Bronchial epithelial cell (primary cell): ENCODE measurements around the gene EMC1. TPM values are rescaled to one million over a fixed set of nuclear protein-coding genes. Genes with fewer than 3 reads are reported as not detected.
"Not testable (repeated sequence)": the region's sequence is repeated elsewhere in the genome, so short reads cannot be mapped to it uniquely, and the experiment has no call there.

ENCODE experiments used
- DNase-seq: peaks from one replicate; pipeline ENCODE4 v3.0.0-alpha.2; 2010; ENCODE audit warnings: low read depth
- FAIRE-seq: peaks from 2 replicates; lab custom pipeline; 2011; peaks lifted over from hg19 to GRCh38; lab: Jason Lieb, UNC
- H3K27me3 ChIP-seq: 2 replicates; pipeline ENCODE4 v1.5.1; 2011; ENCODE audit warnings: low read length; ENCODE audit not compliant: control insufficient read depth, insufficient read depth
- H3K36me3 ChIP-seq: 2 replicates; pipeline ENCODE4 v1.5.1; 2011; ENCODE audit warnings: low read length; ENCODE audit not compliant: control insufficient read depth, insufficient read depth
- H3K4me3 ChIP-seq: 2 replicates; pipeline ENCODE4 v1.5.1; 2011; ENCODE audit warnings: mild to moderate bottlenecking, low read depth, low read length, control low read depth
- CTCF ChIP-seq: IDR thresholded peaks from 2 replicates; pipeline ENCODE4 v1.5.1; 2011; ENCODE audit warnings: mild to moderate bottlenecking, moderate library complexity, low read length, control low read depth, inconsistent platforms; ENCODE audit not compliant: insufficient read depth, severe bottlenecking
- total RNA-seq: library from RNA; depleted of rRNA; stranded (reverse); fragments of >200 nt; gene quantifications from 2 replicates; pipeline ENCODE4 v1.2.1, GENCODE V29; 2014

Gene EMC1
- total RNA-seq, 1 donor from 2014 or later, result 45.8 TPM

DNA sequence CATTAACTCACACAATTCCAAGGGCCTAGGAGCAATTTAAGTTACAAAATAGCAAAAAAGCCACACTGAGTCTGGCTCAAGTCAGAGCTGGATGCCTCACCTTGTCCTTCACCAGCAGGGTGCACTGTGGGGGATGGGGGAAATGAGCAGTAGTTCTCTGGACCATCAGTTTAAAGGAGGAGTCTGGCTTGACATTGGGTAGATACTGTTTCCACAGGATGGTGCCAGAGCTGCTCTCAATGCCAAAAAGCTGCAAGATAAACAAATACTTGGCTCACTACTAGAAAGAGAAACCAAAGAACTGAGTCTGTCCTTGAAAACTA is 18.8 kb downstream of the EMC1 start:
- no peaks in the 10 kb centered on the region for H3K27me3 ChIP-seq
- no peak overlapping the region for H3K4me3 ChIP-seq
- DNase-seq, result no peak
- peaks cover 32% of the 10 kb centered on the region for H3K36me3 ChIP-seq
- no peak for FAIRE-seq
- peak; percentile 7 for TF ChIP-seq CTCF

GRCh38 chr1:19231736-19232523 is 19.4 kb downstream of the EMC1 start:
- not testable (repeated sequence) for FAIRE-seq
- peaks cover 32% of the 10 kb centered on the region for H3K36me3 ChIP-seq

GRCh38 chr1:19229828-19230325 is 21.4 kb downstream of the EMC1 start:
- DNase-seq, result no peak
- H3K36me3 ChIP-seq, result peaks cover 36% of the 10 kb centered on the region
- no peak for TF ChIP-seq CTCF
- peak; percentile 55 for FAIRE-seq
- H3K4me3 ChIP-seq, result no peak overlapping the region
- H3K27me3 ChIP-seq, result no peaks in the 10 kb centered on the region

More at GRCh38 chr1:19231736-19232523, 19.4 kb downstream of the EMC1 start:
- H3K4me3 ChIP-seq, H3K27me3 ChIP-seq, DNase-seq: not testable (repeated sequence)

DNA sequence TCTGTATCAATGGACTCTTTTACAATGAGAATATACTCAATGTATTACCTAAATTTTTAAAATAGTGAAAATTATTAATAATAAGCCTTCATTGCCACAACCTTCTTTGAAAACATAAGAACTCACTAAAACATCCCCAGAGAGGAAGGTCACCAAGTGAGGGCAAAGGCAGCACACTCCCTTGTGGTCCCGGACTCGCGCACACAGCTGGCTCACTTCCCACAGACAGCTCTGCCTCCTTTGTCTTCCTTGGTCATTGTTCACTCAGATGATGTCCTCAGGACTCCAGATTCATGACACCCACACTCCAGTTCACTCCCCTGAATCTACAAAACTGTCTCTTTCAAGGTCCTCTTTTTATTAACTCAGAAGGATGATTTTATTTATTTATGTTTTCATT is 22.1 kb downstream of the EMC1 start:
- FAIRE-seq, result no peak
- H3K36me3 ChIP-seq, result peaks cover 36% of the 10 kb centered on the region
- no peaks in the 10 kb centered on the region for H3K27me3 ChIP-seq
- H3K4me3 ChIP-seq, result no peak overlapping the region
- TF ChIP-seq CTCF, result no peak
- DNase-seq, result no peak

DNA sequence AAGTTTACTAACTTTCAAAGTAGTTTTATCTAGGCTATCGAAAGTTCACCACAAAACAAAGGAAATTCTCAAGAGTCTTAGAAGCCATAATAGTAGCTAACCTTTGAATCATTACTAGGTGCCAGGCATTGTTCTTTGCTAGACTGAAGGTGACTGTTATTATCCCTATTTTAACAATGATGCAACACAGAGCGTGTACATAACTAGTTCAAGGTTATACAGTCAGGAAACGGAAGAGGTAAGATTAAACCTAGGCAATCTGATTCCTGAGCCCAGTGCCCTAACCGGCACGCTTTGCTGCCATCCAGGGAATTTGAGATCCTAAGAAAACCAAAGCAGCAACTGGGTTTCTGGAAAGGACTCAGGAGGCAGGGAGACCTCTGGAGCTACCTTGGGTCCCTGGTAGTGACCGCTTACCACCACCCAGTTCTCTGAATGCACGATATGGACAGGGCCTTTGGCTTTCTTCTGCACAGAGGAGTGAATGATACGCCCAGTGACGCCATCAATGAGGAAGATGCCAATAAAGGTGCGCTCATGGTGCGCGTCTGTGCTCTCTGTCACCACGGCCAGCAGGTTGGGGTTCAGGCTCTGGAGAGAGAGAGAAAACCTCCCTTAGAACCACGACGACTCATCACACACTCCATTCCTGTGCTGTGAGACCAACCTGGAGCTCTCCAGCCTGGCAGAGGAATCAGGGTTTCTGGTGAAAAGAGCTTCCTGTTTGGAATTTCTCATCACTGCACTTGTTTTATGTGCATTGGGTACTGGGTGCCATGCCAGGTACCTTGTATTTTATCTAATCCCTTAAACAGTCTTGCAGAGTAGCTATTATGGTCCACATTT is 28.1 kb downstream of the EMC1 start:
- no peak overlapping the region for H3K4me3 ChIP-seq
- FAIRE-seq (no peak), DNase-seq (peak; percentile 38)
- no peaks in the 10 kb centered on the region for H3K27me3 ChIP-seq
- H3K36me3 ChIP-seq, result peaks cover 29% of the 10 kb centered on the region
- TF ChIP-seq CTCF, result no peak

- FAIRE-seq, result no peak
- no peak overlapping the region for H3K4me3 ChIP-seq
- DNase-seq, result no peak
- TF ChIP-seq CTCF, result no peak
- no peaks in the 10 kb centered on the region for H3K27me3 ChIP-seq
- peaks cover 29% of the 10 kb centered on the region for H3K36me3 ChIP-seq
Observed at GRCh38 chr1:19222573-19222972, 28.8 kb downstream of the EMC1 start.
